Measurements from ENCODE around the gene RALGAPA2.

Gene RALGAPA2

GRCh38 chr20:20528861-20529260 lies 183.6 kb downstream of the RALGAPA2 start:
- Histone ChIP-seq H3K27me3 (ENCODE audit: low read length) (no peaks in the 10 kb centered on the region), H3K27ac (ENCODE audit: low read depth, low read length) (no peak overlapping the region), H3K79me2 (ENCODE audit: insufficient read depth, low read length) (no peaks in the 10 kb centered on the region), H4K20me1 (ENCODE audit: low read depth, low read length) (no peaks in the 10 kb centered on the region), H2AFZ (ENCODE audit: low read depth, low read length, severe bottlenecking) (no peak overlapping the region), H3F3A (ENCODE audit: insufficient read depth) (no peaks in the 10 kb centered on the region), H3K9me2 (replicated peaks; ENCODE audit: insufficient read depth, low read length) (no peaks in the 10 kb centered on the region), H3K36me3 (ENCODE audit: low read length) (no peaks in the 10 kb centered on the region), H3K9ac (ENCODE audit: low read length) (no peak overlapping the region), H3K9me3 (ENCODE audit: insufficient read depth, low read length) (no peaks in the 10 kb centered on the region), H3K4me3 (ENCODE audit: insufficient read depth, low read length, poor library complexity, severe bottlenecking) (no peak overlapping the region), H3K4me2 (ENCODE audit: low read depth, low read length, poor library complexity, severe bottlenecking) (no peak overlapping the region)
- TF ChIP-seq EZH2phosphoT487 (conservative IDR thresholded peaks at IDR 0.05; ENCODE audit: low read length): no peak
- TF ChIP-seq, protein P1, sequence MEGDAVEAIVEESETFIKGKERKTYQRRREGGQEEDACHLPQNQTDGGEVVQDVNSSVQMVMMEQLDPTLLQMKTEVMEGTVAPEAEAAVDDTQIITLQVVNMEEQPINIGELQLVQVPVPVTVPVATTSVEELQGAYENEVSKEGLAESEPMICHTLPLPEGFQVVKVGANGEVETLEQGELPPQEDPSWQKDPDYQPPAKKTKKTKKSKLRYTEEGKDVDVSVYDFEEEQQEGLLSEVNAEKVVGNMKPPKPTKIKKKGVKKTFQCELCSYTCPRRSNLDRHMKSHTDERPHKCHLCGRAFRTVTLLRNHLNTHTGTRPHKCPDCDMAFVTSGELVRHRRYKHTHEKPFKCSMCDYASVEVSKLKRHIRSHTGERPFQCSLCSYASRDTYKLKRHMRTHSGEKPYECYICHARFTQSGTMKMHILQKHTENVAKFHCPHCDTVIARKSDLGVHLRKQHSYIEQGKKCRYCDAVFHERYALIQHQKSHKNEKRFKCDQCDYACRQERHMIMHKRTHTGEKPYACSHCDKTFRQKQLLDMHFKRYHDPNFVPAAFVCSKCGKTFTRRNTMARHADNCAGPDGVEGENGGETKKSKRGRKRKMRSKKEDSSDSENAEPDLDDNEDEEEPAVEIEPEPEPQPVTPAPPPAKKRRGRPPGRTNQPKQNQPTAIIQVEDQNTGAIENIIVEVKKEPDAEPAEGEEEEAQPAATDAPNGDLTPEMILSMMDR (IDR thresholded peaks at IDR 0.05; ENCODE audit: insufficient read depth, low read length, poor library complexity, severe bottlenecking): no peak

DNA sequence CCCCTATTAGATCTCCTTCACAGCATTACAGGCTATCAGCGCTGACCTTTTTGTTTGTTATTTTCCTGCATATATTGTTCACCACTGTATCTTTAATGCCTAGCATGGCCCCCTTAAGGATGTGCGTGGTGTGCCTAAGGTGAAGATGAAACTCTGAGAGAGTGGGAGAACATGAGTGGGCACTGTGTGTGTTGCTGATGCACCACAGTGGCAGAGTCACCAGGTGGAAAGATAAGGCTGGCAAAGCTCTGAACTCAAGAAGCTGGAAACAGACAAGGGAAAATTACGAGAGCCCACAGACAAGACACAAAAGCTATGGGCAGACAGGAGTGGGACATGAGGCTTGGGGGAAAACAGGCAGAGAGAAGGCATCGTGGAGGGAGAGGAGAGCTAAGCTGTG lies 184.8 kb downstream of the RALGAPA2 start:
- Histone ChIP-seq H3K79me2 (ENCODE audit: insufficient read depth, low read length) (no peaks in the 10 kb centered on the region), H3K27ac (ENCODE audit: low read depth, low read length) (no peak overlapping the region), H3K4me3 (ENCODE audit: insufficient read depth, low read length, poor library complexity, severe bottlenecking) (no peak overlapping the region), H3K9ac (ENCODE audit: low read length) (no peak overlapping the region), H3F3A (ENCODE audit: insufficient read depth) (no peaks in the 10 kb centered on the region), H4K20me1 (ENCODE audit: low read depth, low read length) (no peaks in the 10 kb centered on the region), H3K9me3 (ENCODE audit: insufficient read depth, low read length) (no peaks in the 10 kb centered on the region), H3K9me2 (replicated peaks; ENCODE audit: insufficient read depth, low read length) (no peaks in the 10 kb centered on the region), H2AFZ (ENCODE audit: low read depth, low read length, severe bottlenecking) (no peak overlapping the region), H3K27me3 (ENCODE audit: low read length) (no peaks in the 10 kb centered on the region), H3K36me3 (ENCODE audit: low read length) (no peaks in the 10 kb centered on the region), H3K4me2 (ENCODE audit: low read depth, low read length, poor library complexity, severe bottlenecking) (no peak overlapping the region)
- TF ChIP-seq EZH2phosphoT487 (conservative IDR thresholded peaks at IDR 0.05; ENCODE audit: low read length): no peak
- TF ChIP-seq, protein P1 (IDR thresholded peaks at IDR 0.05; ENCODE audit: insufficient read depth, low read length, poor library complexity, severe bottlenecking): no peak

- Histone ChIP-seq H4K20me1 (ENCODE audit: low read depth, low read length) (no peaks in the 10 kb centered on the region), H3K9ac (ENCODE audit: low read length) (no peak overlapping the region), H3K36me3 (ENCODE audit: low read length) (no peaks in the 10 kb centered on the region), H3K9me2 (replicated peaks; ENCODE audit: insufficient read depth, low read length) (no peaks in the 10 kb centered on the region), H3K4me3 (ENCODE audit: insufficient read depth, low read length, poor library complexity, severe bottlenecking) (no peak overlapping the region), H2AFZ (ENCODE audit: low read depth, low read length, severe bottlenecking) (no peak overlapping the region), H3K9me3 (ENCODE audit: insufficient read depth, low read length) (no peaks in the 10 kb centered on the region), H3K79me2 (ENCODE audit: insufficient read depth, low read length) (no peaks in the 10 kb centered on the region), H3K27ac (ENCODE audit: low read depth, low read length) (no peak overlapping the region), H3K27me3 (ENCODE audit: low read length) (no peaks in the 10 kb centered on the region), H3K4me2 (ENCODE audit: low read depth, low read length, poor library complexity, severe bottlenecking) (no peak overlapping the region), H3F3A (ENCODE audit: insufficient read depth) (no peaks in the 10 kb centered on the region)
- no peak for TF ChIP-seq EZH2phosphoT487 (conservative IDR thresholded peaks at IDR 0.05; ENCODE audit: low read length)
- TF ChIP-seq, protein P1 (IDR thresholded peaks at IDR 0.05; ENCODE audit: insufficient read depth, low read length, poor library complexity, severe bottlenecking): no peak
Measured at GRCh38 chr20:20525756-20526155, 186.7 kb downstream of the RALGAPA2 start.
